Stimulated activated CD8-positive, alpha-beta memory T cell treated with anti-CD3 and anti-CD28 coated beads, Interleukin-4, amount 100 ng/mL, for 1 hour (primary cell): ENCODE measurements around the gene PI4KB.

Experiments used
- DNase-seq, 2 donors: peaks; one replicate each; pipeline ENCODE4 v3.0.0-alpha.2; 2020; ENCODE audit warnings: low read depth in 2 of 2, low spot score in 1 of 2

The PI4KB gene

GRCh38 chr1:151311589-151312331, 15.5 kb downstream of the PI4KB start:
- peak; percentile 33 to 43 for DNase-seq

GRCh38 chr1:151311011-151311410, 16.2 kb downstream of the PI4KB start:
- DNase-seq = no peak

GRCh38 chr1:151309811-151310323, 17.3 kb downstream of the PI4KB start:
- DNase-seq = no peak

GRCh38 chr1:151294742-151295462, 32.3 kb downstream of the PI4KB start:
- no peak for DNase-seq

GRCh38 chr1:151293093-151293492, 34.1 kb downstream of the PI4KB start:
- no peak for DNase-seq

GRCh38 chr1:151292207-151293030, 34.8 kb downstream of the PI4KB start:
- DNase-seq = no peak

GRCh38 chr1:151290709-151291303, 36.4 kb downstream of the PI4KB start:
- no peak for DNase-seq

GRCh38 chr1:151289991-151290708, 37.1 kb downstream of the PI4KB start:
- no peak for DNase-seq

- no peak for DNase-seq
Measured at GRCh38 chr1:151289080-151289935, 37.9 kb downstream of the PI4KB start.

GRCh38 chr1:151288502-151288901, 38.7 kb downstream of the PI4KB start:
- DNase-seq = no peak

- DNase-seq = no peak
Measured at GRCh38 chr1:151287767-151288500, 39.3 kb downstream of the PI4KB start.

- DNase-seq = no peak
Measured at GRCh38 chr1:151287341-151287699, 39.9 kb downstream of the PI4KB start.

GRCh38 chr1:151286619-151287340, 40.4 kb downstream of the PI4KB start:
- no peak for DNase-seq

- DNase-seq = no peak
Measured at GRCh38 chr1:151284013-151284577, 43.1 kb downstream of the PI4KB start.

- no peak for DNase-seq
Measured at GRCh38 chr1:151282883-151283725, 44.1 kb downstream of the PI4KB start.

- DNase-seq = peak; percentile 91 to 96
Measured at GRCh38 chr1:151281969-151282882, 45.0 kb downstream of the PI4KB start, which contains the start of gene ZNF687. Gene ZNF687, plus strand, starts transcription at chr1:151282299. Its CDS starts 3,993 bp downstream, at chr1:151286292.
